H1 (cell line): Measurements from ENCODE around the gene FHIT. TPM values are rescaled to one million over a fixed set of nuclear protein-coding genes. Genes with fewer than 3 reads are reported as not detected.

Experiments used
- CTCF ChIA-PET: fragments of 300-600 bp; sonication (Branson Sonifier 250); formaldehyde crosslinking; loops from one replicate; lab custom pipeline; 2021; ENCODE audit not compliant: partially characterized antibody; lab: Charles Lee
- POLR2A ChIA-PET: fragments of 300-600 bp; sonication (Branson Sonifier 250); formaldehyde crosslinking; loops from one replicate; lab custom pipeline; 2021; ENCODE audit warnings: inconsistent platforms; ENCODE audit not compliant: partially characterized antibody; lab: Charles Lee
- DNase-seq, 2 experiments: peaks; one replicate each; pipeline versions ENCODE4 v3.0.0 to v3.0.0-alpha.2; 2010 to 2022; ENCODE audit warnings: low spot score in 2 of 2, low read depth in 1 of 2, mixed read lengths in 1 of 2
- FAIRE-seq: peaks from 2 replicates; lab custom pipeline; 2011; peaks lifted over from hg19 to GRCh38; lab: Jason Lieb, UNC
- H2AFZ ChIP-seq: 2 replicates; pipeline ENCODE4 v1.8.1; 2012; ENCODE audit warnings: low read length, inconsistent platforms
- H2AK5ac ChIP-seq: 2 replicates; pipeline ENCODE4 v1.6.1; 2013; ENCODE audit warnings: low read depth, low read length
- H2BK120ac ChIP-seq: replicated peaks from 2 replicates; pipeline ENCODE3; 2013; ENCODE audit warnings: low read depth, low read length, inconsistent platforms
- H2BK12ac ChIP-seq: 2 replicates; pipeline ENCODE4 v1.6.1; 2013; ENCODE audit warnings: low read depth, low read length
- H2BK15ac ChIP-seq: 2 replicates; pipeline ENCODE4 v1.6.1; 2013; ENCODE audit warnings: low read length
- H2BK20ac ChIP-seq: 2 replicates; pipeline ENCODE4 v1.6.1; 2013; ENCODE audit warnings: low read length
- H2BK5ac ChIP-seq: 2 replicates; pipeline ENCODE4 v1.6.1; 2013; ENCODE audit warnings: low read depth, low read length
- H3K14ac ChIP-seq: 2 replicates; pipeline ENCODE4 v1.6.1; 2013; ENCODE audit warnings: inconsistent platforms; ENCODE audit not compliant: insufficient read length
- H3K18ac ChIP-seq: 2 replicates; pipeline ENCODE4 v1.6.1; 2013; ENCODE audit warnings: low read length; ENCODE audit errors: extremely low read depth
- H3K23ac ChIP-seq: 2 replicates; pipeline ENCODE4 v1.6.1; 2013; ENCODE audit warnings: inconsistent platforms; ENCODE audit not compliant: insufficient read length
- H3K23me2 ChIP-seq: 2 replicates; pipeline ENCODE4 v1.6.1; 2013; ENCODE audit warnings: low read depth, low read length
- H3K27ac ChIP-seq: 2 replicates; pipeline ENCODE4 v1.6.1; 2011; ENCODE audit warnings: low read depth, low read length, inconsistent platforms
- H3K27me3 ChIP-seq, 4 experiments: replicated peaks in 1 of 4; 1 replicate in 1 of 4; 2 replicates in 3 of 4; pipeline versions ENCODE4 v1.6.1 to v1.8.1; 2011 to 2013; ENCODE audit warnings: low read length in 3 of 4, mild to moderate bottlenecking in 3 of 4, inconsistent platforms in 2 of 4, mixed read lengths in 2 of 4, moderate library complexity in 1 of 4; ENCODE audit not compliant: control insufficient read depth in 3 of 4, insufficient read depth in 3 of 4; ENCODE audit errors: extremely low read depth in 1 of 4
- H3K36me3 ChIP-seq, 4 experiments: 2 replicates each; pipeline versions ENCODE4 v1.6.1 to v1.8.1; 2011 to 2013; ENCODE audit warnings: mild to moderate bottlenecking in 4 of 4, low read length in 3 of 4, moderate library complexity in 2 of 4, control low read depth in 1 of 4, inconsistent platforms in 1 of 4; ENCODE audit not compliant: insufficient read depth in 4 of 4, control insufficient read depth in 2 of 4
- H3K4ac ChIP-seq: replicated peaks from 2 replicates; pipeline ENCODE3; 2013; ENCODE audit warnings: low read length, low read depth, mixed read lengths, inconsistent platforms; ENCODE audit not compliant: insufficient read length
- H3K4me1 ChIP-seq, 4 experiments: replicated peaks in 1 of 4; 1 replicate in 1 of 4; 2 replicates in 3 of 4; pipeline versions ENCODE4 v1.6.1 to v1.8.1; 2011 to 2013; ENCODE audit warnings: low read length in 3 of 4, inconsistent platforms in 2 of 4, mixed read lengths in 1 of 4; ENCODE audit not compliant: insufficient read depth in 4 of 4, control insufficient read depth in 3 of 4
- H3K4me2 ChIP-seq, 2 experiments: 2 replicates each; pipeline versions ENCODE4 v1.6.1 to v1.8.1; 2011 to 2013; ENCODE audit warnings: low read depth in 2 of 2, low read length in 2 of 2, control low read depth in 1 of 2, inconsistent platforms in 1 of 2, mild to moderate bottlenecking in 1 of 2; ENCODE audit not compliant: insufficient read depth in 1 of 2
- H3K4me3 ChIP-seq, 4 experiments: fragments of 200-600, 300-600 bp in 1 of 4; sonication (generic), shearing (Covaris generic), sonication (Bioruptor Twin) in 1 of 4; 2 replicates each; pipeline versions ENCODE4 v1.5.1 to v1.8.1; 2011 to 2016; ENCODE audit warnings: low read length in 4 of 4, low read depth in 3 of 4, control low read depth in 2 of 4, inconsistent platforms in 2 of 4, mild to moderate bottlenecking in 2 of 4, mixed read lengths in 1 of 4, moderate library complexity in 1 of 4; ENCODE audit not compliant: insufficient read depth in 2 of 4; ENCODE audit errors: extremely low read depth in 1 of 4
- H3K56ac ChIP-seq: replicated peaks from 2 replicates; pipeline ENCODE3; 2013; ENCODE audit warnings: low read depth, mild to moderate bottlenecking, mixed read lengths, low read length, inconsistent platforms; ENCODE audit not compliant: insufficient read length
- H3K79me1 ChIP-seq: 2 replicates; pipeline ENCODE4 v1.6.1; 2013; ENCODE audit warnings: low read depth, low read length, control low read depth
- H3K79me2 ChIP-seq, 2 experiments: 2 replicates each; pipeline versions ENCODE4 v1.6.1 to v1.8.1; 2012 to 2013; ENCODE audit warnings: low read length in 2 of 2, mild to moderate bottlenecking in 2 of 2, inconsistent platforms in 1 of 2; ENCODE audit not compliant: insufficient read depth in 2 of 2, control insufficient read depth in 1 of 2
- H3K9ac ChIP-seq, 4 experiments: replicated peaks in 1 of 4; 1 replicate in 1 of 4; 2 replicates in 3 of 4; pipeline versions ENCODE4 v1.6.1 to v1.8.1; 2011 to 2013; ENCODE audit warnings: low read depth in 3 of 4, low read length in 3 of 4, control low read depth in 2 of 4, mild to moderate bottlenecking in 2 of 4, moderate library complexity in 2 of 4, inconsistent platforms in 1 of 4; ENCODE audit errors: extremely low read depth in 1 of 4
- H3K9me3 ChIP-seq, 2 experiments: 2 replicates each; pipeline versions ENCODE4 v1.6.1 to v1.8.1; 2012 to 2013; ENCODE audit warnings: mild to moderate bottlenecking in 2 of 2, moderate library complexity in 2 of 2, control low read depth in 1 of 2, inconsistent platforms in 1 of 2, low read depth in 1 of 2, low read length in 1 of 2, mixed read lengths in 1 of 2; ENCODE audit not compliant: insufficient read depth in 2 of 2
- H4K20me1 ChIP-seq, 2 experiments: replicated peaks in 1 of 2; 2 replicates each; pipeline versions ENCODE3 to v1.8.1; 2011 to 2013; ENCODE audit warnings: inconsistent platforms in 2 of 2, low read length in 2 of 2, mild to moderate bottlenecking in 1 of 2; ENCODE audit not compliant: insufficient read depth in 2 of 2, control insufficient read depth in 1 of 2
- H4K5ac ChIP-seq: 2 replicates; pipeline ENCODE4 v1.6.1; 2013; ENCODE audit warnings: low read length, low read depth, mixed read lengths, inconsistent platforms; ENCODE audit not compliant: insufficient read length
- H4K8ac ChIP-seq: 2 replicates; pipeline ENCODE4 v1.8.0; 2013; ENCODE audit warnings: mild to moderate bottlenecking, moderate library complexity, low read length, inconsistent platforms; ENCODE audit not compliant: insufficient read depth; ENCODE audit errors: extremely low read depth
- H4K91ac ChIP-seq: replicated peaks from 2 replicates; pipeline ENCODE3; 2013; ENCODE audit warnings: low read length, mixed read lengths, inconsistent platforms; ENCODE audit not compliant: insufficient read length
- WGBS, 2 experiments: shearing (Covaris generic) in 1 of 2; methylation state at CpG; one replicate each; pipeline versions ENCODE4 v1.1.6 to v1.1.7; 2013 to 2015; ENCODE audit warnings: low lambda C conversion rate in 2 of 2, mixed read lengths in 2 of 2, inconsistent platforms in 1 of 2, low coverage in 1 of 2, missing lambda C conversion rate in 1 of 2; ENCODE audit not compliant: insufficient replicate concordance in 2 of 2, insufficient coverage in 1 of 2, insufficient read length in 1 of 2; ENCODE audit errors: extremely low coverage in 1 of 2, missing lambda C conversion rate in 1 of 2; 5-methylcytosine and 5-hydroxymethylcytosine counted together
- polyA plus RNA-seq, 7 experiments: library from polyadenylated mRNA; depleted of rRNA in 3 of 7; stranded (reverse) in 5 of 7; unstranded in 2 of 7; fragments of >200 nt in 5 of 7; fragments of 200-250 nt in 2 of 7; gene quantifications; 1 replicate in 5 of 7; 2 replicates in 1 of 7; 4 replicates in 1 of 7; pipeline versions ENCODE4 v1.2.1 to v1.2.3, GENCODE V29; 2011 to 2013; ENCODE audit warnings: missing spikeins in 2 of 7, mixed read lengths in 2 of 7
- total RNA-seq: library from RNA; stranded (reverse); fragmentation: NEBNext Ultra II Directional; extraction: Animal tissue kit (Norgen Biotek cat#: 25700); gene quantifications from 2 replicates; pipeline ENCODE4 v1.2.1, GENCODE V29; 2021
- TF ChIP-seq, protein P1 (sequence below): fragments of 300-600 bp; sonication (generic); IDR thresholded peaks from 2 replicates; pipeline ENCODE4 v1.7.1; 2012; ENCODE audit warnings: low read length, moderate library complexity, mild to moderate bottlenecking, inconsistent platforms; ENCODE audit not compliant: insufficient replicate concordance

The FHIT gene
- total and polyA plus RNA-seq, 2 of the 8 experiments (the other 6 are each of a cell fraction or from before 2014, with no cell fraction given) = 1.2 to 3.2 TPM

DNA sequence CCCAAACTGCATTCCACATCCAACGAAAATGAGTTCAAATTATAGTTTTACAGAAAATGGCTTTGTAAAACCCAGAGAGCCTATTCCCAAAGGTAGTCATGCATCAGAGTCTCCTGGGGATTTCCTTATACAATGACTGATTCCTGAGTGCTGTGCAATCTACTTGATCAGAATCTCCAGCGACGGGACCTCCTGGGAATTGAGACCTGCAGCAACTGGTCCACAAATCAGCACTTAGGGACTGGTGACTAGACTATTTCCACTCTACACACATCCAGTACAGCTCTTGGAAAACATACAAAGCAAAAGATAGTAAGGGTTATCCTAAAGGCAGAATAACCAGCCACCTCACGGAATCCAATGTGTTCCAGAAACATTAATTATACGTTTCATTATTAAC lies 1330.4 kb downstream of the FHIT start:
- Histone ChIP-seq H3K27me3 (no peaks in the 10 kb centered on the region), H3K4ac (no peak overlapping the region), H2BK20ac (no peak overlapping the region), H3K18ac (no peak overlapping the region), H3K4me3 (no peak overlapping the region), H3K23me2 (no peaks in the 10 kb centered on the region), H4K5ac (no peak overlapping the region), H3K4me1 (no peaks in the 10 kb centered on the region), H2BK15ac (no peak overlapping the region), H3K4me2 (no peak overlapping the region), H2AFZ (no peak overlapping the region), H4K20me1 (no peaks in the 10 kb centered on the region), H2BK5ac (no peak overlapping the region), H3K79me1 (no peaks in the 10 kb centered on the region), H4K91ac (no peak overlapping the region), H2BK120ac (no peak overlapping the region), H3K79me2 (no peaks in the 10 kb centered on the region), H3K23ac (no peak overlapping the region), H2AK5ac (no peak overlapping the region), H2BK12ac (no peak overlapping the region), H3K36me3 (no peaks in the 10 kb centered on the region), H4K8ac (no peak overlapping the region), H3K27ac (no peak overlapping the region), H3K56ac (no peak overlapping the region), H3K14ac (no peak overlapping the region), H3K9ac (no peak overlapping the region), H3K9me3 (no peaks in the 10 kb centered on the region)
- 89% methylated on average over 5 of the region's 5 CpGs; no CpG with 5 or more reads in 1 of the 2 experiments for WGBS, 2 experiments
- CTCF ChIA-PET = no interaction called here
- FAIRE-seq (no peak), DNase-seq (no peak)
- POLR2A ChIA-PET = no interaction called here
- TF ChIP-seq, protein P1, sequence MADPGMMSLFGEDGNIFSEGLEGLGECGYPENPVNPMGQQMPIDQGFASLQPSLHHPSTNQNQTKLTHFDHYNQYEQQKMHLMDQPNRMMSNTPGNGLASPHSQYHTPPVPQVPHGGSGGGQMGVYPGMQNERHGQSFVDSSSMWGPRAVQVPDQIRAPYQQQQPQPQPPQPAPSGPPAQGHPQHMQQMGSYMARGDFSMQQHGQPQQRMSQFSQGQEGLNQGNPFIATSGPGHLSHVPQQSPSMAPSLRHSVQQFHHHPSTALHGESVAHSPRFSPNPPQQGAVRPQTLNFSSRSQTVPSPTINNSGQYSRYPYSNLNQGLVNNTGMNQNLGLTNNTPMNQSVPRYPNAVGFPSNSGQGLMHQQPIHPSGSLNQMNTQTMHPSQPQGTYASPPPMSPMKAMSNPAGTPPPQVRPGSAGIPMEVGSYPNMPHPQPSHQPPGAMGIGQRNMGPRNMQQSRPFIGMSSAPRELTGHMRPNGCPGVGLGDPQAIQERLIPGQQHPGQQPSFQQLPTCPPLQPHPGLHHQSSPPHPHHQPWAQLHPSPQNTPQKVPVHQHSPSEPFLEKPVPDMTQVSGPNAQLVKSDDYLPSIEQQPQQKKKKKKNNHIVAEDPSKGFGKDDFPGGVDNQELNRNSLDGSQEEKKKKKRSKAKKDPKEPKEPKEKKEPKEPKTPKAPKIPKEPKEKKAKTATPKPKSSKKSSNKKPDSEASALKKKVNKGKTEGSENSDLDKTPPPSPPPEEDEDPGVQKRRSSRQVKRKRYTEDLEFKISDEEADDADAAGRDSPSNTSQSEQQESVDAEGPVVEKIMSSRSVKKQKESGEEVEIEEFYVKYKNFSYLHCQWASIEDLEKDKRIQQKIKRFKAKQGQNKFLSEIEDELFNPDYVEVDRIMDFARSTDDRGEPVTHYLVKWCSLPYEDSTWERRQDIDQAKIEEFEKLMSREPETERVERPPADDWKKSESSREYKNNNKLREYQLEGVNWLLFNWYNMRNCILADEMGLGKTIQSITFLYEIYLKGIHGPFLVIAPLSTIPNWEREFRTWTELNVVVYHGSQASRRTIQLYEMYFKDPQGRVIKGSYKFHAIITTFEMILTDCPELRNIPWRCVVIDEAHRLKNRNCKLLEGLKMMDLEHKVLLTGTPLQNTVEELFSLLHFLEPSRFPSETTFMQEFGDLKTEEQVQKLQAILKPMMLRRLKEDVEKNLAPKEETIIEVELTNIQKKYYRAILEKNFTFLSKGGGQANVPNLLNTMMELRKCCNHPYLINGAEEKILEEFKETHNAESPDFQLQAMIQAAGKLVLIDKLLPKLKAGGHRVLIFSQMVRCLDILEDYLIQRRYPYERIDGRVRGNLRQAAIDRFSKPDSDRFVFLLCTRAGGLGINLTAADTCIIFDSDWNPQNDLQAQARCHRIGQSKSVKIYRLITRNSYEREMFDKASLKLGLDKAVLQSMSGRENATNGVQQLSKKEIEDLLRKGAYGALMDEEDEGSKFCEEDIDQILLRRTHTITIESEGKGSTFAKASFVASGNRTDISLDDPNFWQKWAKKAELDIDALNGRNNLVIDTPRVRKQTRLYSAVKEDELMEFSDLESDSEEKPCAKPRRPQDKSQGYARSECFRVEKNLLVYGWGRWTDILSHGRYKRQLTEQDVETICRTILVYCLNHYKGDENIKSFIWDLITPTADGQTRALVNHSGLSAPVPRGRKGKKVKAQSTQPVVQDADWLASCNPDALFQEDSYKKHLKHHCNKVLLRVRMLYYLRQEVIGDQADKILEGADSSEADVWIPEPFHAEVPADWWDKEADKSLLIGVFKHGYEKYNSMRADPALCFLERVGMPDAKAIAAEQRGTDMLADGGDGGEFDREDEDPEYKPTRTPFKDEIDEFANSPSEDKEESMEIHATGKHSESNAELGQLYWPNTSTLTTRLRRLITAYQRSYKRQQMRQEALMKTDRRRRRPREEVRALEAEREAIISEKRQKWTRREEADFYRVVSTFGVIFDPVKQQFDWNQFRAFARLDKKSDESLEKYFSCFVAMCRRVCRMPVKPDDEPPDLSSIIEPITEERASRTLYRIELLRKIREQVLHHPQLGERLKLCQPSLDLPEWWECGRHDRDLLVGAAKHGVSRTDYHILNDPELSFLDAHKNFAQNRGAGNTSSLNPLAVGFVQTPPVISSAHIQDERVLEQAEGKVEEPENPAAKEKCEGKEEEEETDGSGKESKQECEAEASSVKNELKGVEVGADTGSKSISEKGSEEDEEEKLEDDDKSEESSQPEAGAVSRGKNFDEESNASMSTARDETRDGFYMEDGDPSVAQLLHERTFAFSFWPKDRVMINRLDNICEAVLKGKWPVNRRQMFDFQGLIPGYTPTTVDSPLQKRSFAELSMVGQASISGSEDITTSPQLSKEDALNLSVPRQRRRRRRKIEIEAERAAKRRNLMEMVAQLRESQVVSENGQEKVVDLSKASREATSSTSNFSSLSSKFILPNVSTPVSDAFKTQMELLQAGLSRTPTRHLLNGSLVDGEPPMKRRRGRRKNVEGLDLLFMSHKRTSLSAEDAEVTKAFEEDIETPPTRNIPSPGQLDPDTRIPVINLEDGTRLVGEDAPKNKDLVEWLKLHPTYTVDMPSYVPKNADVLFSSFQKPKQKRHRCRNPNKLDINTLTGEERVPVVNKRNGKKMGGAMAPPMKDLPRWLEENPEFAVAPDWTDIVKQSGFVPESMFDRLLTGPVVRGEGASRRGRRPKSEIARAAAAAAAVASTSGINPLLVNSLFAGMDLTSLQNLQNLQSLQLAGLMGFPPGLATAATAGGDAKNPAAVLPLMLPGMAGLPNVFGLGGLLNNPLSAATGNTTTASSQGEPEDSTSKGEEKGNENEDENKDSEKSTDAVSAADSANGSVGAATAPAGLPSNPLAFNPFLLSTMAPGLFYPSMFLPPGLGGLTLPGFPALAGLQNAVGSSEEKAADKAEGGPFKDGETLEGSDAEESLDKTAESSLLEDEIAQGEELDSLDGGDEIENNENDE = no peak
